Activated T-cell treated with anti-CD3 and anti-CD28 coated beads for 48 hours (primary cell): Measurements from ENCODE around the gene ZCWPW1.
"Not testable (repeated sequence)": the region's sequence is repeated elsewhere in the genome, so short reads cannot be mapped to it uniquely, and the experiment has no call there.

ENCODE experiments used
- DNase-seq: peaks from one replicate; pipeline ENCODE4 v3.0.0-alpha.2; 2020; ENCODE audit warnings: low read depth

Gene ZCWPW1

DNA sequence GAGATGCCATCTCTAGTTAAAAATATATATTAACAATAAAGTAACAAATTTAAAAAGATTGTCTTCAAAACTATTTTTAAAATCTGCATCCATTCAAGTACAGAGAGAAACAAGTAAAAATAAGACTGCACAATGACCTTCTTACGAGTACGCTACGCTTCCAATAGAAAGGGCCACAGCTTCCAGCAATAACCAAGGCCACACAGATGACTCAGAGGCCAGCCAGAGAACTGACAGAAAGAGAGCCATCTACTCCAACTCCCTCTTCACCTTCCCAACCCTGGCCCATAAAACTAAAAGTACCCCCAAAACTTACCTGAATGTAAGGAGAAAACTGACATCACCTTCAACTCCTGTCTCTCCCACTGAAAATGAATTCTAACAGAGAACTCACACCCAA lies 28.5 kb downstream of the ZCWPW1 start:
- DNase-seq = no peak

DNA sequence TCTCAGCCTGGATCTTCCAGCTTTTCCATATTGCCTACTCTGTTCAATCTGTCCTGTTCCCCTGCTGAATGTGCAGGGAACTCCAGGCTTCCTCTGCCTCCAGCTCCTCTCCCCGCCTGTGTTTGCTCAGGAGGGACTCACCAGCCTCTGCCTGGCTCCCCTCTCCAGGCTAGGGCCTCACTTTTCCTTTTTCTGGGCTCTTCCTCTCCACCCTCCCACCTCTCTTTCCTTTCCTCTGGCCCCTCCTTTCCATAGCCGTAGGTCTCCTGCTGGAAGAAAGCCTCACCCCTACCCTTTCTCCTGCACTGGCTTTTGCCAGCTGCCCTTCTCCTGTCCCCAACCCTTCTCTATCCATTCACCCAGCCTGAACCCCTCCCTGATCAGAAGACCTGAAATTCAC lies 30.3 kb downstream of the ZCWPW1 start:
- no peak for DNase-seq

DNA sequence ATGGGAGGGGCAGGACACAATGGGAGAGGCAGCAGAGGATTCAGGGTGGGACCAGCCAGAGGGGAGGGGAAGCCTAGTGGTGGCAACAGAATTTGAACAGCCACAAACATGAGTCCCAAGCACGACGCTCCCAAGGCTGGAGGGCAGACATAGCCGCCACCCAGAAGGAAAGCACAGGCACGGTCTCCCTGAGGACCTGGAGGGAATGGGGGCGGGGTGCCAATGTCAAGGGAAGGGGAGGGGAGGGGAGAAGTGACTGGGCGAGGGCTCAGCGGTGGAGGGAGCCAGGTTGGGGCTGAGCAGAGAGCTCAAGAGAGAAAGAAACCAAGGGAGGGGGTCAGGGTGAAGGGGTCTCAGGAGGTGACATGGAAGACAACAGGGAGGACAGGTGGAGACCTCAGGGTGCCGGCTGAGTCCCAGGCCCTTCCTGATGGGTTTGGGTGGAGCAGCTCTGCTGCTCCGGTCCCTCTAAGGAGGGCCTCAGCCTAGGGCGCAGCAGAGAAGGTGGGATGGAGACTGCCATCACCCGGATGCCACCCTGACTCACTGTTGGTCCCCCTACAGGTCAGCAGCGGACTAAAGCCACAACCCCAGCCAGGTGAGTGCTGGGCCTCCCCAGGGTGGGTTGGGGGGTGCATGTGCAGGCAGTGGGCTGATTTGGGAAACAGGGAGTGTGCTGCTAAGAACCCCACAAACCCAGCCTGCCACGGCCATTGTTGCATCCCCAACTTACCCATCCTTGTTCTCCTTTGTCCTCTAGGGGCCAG lies 31.0 kb downstream of the ZCWPW1 start:
- no peak for DNase-seq

DNA sequence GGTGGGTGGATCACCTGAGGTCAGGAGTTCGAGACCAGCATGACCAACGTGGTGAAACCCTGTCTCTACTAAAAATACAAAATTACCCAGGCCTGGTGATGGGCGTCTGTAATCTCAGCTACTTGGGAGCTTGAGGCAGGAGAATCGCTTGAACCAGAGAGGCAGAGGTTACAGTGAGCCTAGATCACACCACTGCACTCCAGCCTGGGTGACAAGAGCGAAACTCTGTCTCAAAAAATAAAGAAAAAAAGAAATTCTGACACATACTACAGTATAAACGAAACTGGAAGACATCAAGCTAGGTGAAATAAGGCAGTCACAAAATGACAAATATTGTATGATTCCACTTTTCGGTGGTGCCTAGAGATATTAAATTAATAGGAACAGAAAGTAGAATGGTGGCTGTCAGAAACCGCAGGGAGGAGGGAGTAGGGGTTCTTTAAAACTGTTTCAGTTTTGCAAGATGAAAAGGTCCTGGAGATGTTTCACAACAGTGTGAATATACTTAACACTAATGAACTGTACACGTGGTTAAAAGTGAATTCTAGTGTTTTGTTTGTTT lies 32.0 kb downstream of the ZCWPW1 start:
- DNase-seq = no peak

DNA sequence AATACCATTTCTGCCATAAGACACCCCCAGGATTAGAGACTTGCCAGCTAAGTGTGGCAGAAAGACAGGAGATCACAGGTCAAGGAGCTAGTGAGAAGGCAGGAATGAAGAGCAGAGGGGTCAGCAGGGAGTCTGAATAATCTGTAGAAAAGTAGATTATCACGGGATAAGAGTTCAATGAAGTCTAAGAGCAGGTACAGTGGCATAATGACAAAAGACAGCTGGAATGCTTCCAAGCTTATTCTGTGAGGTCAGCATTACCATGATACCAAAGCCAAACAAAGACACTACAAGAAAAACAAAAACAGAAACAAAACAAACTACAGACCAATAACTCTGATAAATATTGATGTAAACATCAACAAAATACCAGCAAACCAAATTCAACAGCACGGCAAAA lies 34.4 kb downstream of the ZCWPW1 start:
- DNase-seq = no peak

DNA sequence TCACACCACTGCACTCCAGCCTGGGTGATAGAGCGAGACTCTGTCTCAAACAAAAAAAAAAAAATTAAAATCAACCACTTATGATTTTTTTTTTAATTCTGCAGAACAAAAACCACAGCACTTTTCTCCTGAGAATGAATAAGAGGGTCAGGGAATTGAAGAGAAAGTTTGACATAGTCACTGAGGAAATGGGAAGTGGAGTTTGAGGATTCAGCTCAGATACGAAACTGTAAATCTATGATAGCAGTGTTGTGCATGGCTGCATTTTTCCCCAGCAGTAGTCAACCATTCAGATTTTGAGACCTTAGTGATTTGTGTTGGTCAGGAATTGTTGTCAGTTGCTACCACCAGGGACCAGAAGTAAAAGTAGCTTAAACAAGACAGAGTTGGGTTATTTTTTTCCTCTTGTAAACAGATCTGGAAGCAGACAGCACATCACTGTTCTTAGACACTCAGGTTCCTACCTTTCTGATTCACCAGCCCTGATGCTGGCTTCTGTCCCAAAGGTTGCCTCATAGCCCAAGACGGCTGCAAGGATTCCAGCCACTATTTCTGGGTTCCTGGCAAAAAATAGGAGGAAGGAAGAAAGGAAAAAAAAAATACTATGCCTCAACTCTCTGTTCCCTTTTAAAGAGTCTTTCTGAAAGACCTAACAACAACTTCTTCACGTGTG lies 35.1 kb downstream of the ZCWPW1 start:
- DNase-seq = no peak

DNA sequence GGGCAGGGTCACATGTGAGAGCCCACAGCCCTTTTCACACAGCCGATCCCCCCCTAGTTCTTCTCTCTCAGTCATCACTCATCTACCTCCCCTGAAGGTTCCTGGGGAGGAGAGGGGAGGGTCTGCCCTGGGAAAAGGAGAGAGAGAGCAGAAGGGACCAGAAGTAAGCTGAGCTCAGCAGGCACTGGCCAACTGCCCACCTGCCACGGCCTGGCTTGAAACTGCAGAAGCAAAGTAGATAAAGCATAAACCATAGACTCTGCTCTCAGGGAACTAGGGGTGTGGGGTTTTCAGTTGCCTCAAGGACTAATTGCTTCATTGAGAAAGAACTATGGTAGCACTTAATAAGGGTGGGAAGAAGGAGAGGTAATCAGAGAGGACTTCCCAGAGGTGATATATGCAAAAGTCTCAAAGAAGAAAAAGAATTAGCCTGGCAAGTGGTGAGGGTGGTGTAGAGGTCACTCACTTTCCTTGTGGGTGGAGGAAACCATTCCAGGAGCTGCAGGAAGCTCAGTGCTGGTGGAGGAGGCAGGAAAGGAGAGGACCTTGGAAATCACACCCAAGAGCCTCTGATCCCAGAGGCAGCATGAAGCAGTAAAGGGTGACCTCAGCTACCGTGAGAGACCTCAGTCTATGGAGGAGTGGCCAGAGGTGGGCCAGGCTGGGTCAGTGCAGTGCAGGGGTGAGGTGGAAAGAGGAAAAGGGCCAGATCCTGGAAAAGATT lies 38.1 kb downstream of the ZCWPW1 start:
- no peak for DNase-seq

DNA sequence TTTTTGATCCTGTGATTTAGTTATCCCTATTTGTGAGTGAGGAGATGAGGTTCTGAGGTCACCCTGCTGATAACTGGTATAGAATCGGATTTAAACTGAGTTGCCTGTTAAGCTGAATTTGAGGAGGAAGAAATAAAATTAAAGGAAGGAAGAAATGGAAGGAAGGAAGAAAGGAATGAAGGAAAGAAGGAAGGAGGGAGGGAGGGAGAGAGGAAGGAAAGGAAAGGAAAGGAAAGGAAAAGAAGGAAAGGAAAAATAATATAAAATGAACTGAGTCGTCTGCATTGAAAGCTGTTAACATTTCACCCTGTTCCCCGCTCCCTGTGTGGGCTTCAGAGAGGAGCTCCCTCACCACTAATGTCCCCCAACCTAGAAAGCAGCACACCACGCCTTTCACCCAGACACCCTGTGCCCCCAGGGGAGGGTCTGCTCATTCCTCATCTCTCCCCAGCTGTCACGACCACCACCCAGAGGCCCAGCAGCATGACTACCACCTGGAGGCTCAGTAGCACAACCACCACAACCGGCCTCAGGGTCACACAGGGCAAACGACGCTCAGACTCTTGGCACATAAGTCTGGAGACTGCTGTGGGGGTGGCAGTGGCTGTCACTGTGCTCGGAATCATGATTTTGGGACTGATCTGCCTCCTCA lies 38.9 kb downstream of the ZCWPW1 start:
- DNase-seq = no peak

DNA sequence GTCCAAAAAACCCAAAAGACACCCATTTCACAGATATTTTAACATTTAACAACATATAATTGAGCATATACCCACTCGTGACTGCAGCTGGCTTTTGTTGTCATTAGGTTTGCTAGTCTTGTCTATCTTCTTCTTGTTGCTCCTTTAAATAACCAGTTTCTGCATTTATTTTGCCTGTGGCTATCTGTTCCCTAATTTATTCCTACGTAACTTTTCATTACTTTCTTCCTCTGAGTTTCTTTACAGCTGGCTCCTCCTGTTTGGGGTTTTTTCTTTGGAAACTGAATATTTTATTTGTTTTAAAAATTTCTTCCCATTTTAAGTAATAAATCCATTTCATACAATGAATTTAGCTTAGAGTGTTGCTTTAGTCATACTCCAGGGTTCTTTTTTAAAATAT lies 40.8 kb downstream of the ZCWPW1 start:
- no peak for DNase-seq

DNA sequence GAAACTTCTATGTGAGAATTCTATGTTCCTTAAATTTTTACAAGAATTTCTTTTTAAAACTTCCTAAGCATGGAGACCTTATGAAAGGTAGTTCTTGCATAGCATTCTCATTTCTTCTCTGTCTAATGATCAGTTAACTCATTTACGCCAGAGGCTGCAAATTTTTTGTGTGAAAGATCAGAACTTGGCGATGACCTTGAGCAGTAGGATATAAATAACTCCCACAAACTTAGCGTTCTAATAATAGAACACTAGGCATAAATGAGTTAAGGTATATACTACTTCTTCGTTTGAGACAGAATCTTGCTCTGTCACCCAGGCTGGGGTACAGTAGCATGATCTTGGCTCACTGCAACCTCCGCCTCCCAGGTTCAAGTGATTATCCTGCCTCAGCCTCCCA lies 41.6 kb downstream of the ZCWPW1 start:
- DNase-seq = no peak

DNA sequence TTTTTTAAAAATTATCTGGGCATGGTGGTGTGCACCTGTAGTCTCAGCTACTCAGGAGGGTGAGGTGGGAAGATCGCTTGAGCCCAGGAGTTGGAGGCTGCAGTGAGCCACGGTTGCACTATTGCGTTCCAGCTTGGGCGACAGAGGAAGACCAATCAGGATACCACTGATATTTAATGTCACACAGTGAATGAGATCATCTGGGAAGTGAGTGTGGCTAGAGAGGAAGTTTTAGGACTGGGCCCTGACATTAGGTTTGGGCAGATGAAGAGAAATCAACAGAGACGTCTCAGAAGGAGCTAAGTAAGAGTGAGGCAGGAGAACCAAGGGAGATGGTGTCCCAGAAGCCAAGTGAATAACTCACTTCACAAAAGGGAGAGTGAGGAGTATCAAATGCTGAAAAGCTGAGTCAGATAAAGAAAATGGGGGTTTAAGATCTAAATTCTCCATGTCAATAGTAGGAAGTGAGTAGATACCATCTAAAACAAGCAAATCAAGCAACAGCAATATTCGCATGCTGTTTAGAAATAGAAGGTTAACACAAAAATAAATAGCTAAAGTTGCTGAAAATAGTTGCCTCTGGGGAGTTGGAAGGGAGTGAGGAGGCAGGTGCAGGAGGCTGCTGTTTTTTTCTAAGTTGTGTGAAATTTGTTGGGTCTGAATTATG lies 43.7 kb downstream of the ZCWPW1 start:
- no peak for DNase-seq

DNA sequence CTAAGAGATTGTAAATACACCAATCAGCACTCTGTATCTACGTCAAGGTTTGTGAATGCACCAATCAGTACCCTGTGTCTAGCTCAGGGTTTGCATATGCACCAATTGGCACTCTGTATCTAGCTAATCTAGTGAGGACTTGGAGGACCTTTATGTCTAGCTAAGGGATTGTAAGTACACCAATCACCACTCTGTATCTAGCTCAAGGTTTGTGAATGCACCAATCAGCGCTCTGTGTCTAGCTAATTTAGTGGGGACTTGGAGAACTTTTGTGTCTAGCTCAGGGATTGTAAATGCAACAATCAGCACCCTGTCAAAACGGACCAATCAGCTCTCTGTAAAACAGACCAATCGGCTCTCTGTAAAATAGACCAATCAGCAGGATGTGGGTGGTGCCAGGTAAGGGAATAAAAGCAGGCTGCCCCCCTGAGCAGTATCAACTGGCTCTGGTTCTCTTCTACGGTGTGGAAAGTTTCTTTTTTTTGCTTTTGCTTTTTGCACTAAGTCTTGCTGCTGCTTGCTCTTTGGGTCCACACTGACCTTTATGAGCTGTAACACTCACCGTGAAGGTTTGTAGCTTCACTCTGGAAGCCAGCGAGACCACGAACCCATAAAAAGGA lies 46.2 kb downstream of the ZCWPW1 start:
- not testable (repeated sequence) for DNase-seq

DNA sequence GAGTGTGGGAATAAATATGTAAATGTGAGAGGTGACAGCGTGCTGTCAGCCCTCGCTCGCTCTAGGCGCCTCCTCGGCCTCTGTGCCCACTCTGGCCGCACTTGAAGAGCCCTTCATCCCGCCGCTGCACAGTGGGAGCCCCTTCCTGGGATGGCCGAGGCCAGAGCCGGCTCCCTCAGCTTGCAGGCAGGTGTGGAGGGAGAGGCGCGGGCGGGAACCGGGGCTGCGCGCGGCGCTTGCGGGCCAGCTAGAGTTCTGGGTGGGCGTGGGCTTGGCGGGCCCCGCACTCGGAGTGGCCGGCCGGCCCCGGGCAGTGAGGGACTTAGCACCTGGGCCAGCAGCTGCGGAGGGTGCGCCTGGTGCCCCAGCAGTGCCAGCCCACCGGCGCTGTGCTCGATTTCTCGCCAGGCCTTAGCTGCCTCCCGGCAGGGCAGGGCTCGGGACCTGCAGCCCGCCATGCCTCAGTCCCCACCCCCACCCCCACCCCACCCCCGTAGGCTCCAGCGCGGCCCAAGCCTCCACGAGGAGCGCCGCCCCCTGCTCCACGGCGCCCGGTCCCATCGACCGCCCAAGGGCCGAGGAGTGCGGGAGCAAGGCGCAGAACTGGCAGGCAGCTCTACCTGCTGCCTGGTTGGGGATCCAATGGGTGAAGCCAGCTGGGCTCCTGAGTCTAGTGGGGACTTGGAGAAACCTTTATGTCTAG lies 46.8 kb downstream of the ZCWPW1 start:
- not testable (repeated sequence) for DNase-seq

DNA sequence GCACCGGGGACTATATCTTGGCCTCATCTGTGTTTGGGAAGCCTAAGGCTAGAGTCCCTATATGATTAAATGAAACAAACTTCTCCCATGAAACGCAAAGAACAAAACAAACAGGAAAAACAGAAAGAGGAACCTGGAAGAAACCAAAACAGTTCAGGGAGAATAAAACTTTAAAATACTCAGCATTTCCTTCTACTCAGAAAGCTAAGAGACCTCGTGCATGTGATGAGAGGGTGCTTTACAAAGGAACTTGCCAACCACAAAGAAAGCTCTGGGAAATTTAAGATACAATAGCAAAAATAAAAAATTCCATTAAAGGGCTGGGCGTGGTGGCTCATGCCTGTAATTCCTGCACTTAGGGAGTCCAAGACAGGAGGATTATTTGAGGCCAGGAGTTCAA lies 48.3 kb downstream of the ZCWPW1 start:
- no peak for DNase-seq

DNA sequence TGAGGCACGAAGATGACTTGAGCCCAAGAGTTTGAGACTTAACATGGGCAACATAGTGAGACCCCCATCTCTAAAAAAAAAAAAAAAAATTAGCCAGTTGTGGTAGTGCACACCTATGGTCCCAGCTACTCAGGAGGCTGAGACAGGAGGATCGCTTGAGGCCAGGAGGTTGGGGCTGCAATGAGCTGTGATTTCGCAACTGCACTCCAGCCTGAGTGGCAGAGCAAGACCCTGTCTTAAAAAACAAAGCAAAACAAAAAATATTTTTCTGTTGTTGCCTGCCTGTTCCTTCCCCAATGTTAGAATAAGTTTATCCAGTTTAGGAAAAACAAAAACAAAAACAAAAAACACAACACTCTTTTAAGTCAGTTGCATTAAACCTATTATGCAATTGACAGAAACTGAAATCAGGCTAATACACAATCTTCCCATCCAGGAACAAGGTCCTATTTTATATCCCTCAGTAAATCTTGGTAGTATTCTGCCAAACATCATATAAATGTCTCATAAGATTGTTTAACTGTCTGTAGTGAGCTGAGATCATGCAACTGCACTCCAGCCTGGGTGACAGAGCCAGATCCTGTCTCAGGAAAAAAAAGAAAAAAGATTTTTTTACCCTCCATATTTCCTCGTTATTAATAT lies 50.3 kb downstream of the ZCWPW1 start:
- DNase-seq = no peak

DNA sequence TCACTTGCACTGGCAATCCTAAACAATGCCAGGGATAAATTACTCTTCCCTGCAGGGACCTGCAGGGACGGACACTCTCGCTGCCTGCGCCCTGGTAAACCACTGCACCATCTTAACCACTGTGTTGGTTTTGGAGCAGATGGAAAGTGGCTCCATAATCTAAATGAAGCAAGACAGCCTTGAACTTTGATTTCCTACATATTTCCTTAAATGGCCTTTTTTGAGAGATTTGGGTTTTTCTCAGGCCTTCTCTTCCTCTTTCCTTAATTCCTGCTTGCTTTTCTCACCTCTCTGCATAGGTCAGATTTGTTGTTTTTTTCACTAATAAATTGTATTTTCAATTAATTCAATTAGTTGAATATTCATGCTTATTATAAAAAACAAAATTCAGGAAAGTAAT lies 52.4 kb downstream of the ZCWPW1 start:
- no peak for DNase-seq

DNA sequence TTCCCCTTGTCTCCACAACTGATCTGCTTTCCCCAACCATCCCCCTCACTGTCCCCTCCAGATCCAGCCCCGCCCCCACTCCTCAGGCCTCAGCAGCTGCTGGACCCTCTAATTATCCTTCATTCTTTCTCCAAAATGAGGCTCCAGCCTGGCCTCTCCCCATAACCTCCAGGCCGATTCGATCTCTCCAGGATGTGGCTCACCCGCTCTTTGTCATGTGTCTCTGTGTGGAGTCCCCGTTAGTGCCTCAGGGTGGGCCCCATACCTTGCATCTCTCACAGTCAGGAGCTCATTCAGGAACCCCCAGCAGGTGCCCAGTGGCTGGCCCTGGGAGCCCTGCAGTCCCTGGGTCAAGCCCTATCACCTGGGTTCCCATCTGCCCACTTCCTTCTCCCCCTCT lies 53.9 kb downstream of the ZCWPW1 start:
- no peak for DNase-seq

DNA sequence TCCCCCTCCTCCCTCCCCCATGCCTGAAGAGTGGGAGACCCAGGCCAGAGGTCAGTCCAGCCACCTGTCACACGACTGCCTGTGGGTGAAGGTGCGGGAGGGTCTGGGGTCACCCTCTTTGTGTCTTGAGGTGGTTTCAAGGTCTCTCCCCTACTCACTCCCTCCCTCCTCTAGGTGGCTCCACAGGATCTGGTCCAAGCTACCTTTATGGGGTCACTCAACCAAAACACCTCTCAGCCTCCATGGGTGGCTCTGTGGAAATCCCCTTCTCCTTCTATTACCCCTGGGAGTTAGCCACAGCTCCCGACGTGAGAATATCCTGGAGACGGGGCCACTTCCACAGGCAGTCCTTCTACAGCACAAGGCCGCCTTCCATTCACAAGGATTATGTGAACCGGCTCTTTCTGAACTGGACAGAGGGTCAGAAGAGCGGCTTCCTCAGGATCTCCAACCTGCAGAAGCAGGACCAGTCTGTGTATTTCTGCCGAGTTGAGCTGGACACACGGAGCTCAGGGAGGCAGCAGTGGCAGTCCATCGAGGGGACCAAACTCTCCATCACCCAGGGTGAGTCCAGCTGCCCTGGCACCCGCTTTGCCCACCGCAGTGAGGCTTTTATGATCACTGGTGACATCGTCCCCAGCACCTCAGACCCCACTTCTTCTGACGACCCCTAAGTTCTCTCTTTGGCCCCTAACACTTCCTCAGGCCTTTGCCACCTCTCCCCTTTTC lies 54.5 kb downstream of the ZCWPW1 start:
- DNase-seq = not testable (repeated sequence)

DNA sequence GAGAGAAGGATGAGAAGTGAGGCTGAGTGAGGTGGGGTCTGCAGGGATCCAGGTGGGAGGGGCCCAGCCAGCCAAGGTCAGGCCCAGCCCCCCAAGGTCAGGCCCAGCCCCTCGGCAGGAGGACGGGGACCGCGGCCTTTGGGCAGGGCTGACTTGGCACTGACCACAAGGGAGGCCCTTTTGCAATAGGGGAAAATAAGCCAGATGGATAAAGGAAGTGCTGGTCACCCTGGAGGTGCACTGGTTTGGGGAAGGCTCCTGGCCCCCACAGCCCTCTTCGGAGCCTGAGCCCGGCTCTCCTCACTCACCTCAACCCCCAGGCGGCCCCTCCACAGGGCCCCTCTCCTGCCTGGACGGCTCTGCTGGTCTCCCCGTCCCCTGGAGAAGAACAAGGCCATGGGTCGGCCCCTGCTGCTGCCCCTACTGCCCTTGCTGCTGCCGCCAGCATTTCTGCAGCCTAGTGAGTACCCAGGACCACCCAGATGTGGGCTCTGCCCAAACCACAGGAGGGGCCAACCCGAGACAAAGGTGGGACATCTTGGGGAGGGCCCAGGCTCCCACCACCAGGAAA lies 55.2 kb downstream of the ZCWPW1 start, which contains the start of gene PILRA:
PILRA (plus strand) TSS at position 227 of the 571 bp plus-strand sequence; CDS start at position 397, 170 bp downstream.
- DNase-seq = no peak
